Measurements from ENCODE around the gene NUFIP2.
"Not testable (repeated sequence)": the region's sequence is repeated elsewhere in the genome, so short reads cannot be mapped to it uniquely, and the experiment has no call there.

Gene NUFIP2

DNA sequence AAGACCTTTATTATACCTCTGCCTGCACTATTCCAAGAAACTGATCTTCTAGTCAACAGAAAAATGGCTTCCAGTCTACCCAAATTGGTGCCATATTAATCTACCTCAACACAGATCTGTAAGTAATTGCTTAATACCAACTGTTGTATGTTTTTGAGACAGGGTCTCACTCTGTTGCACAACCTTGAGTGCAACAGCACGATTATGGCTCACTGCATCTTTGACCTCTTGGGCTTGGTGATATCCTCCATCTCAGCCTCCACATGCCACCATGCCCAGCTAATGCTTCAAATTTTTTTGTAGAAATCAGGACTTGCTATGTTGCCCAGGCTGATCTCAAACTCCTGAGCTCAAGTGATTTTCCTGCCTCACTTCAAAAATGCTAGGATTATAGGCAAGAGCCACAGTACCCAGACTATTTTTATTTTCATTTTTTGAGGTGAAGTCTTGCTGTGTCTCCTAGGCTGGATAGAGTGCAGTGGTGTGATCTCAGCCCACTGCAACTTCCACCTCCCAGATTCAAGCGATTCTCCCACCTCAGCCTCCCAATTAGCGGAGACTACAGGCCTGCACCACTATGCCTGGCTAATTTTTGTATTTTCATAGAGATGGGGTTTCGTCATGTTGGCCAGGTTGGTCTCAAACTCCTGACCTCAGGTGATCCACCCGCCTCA is 14.4 kb downstream of the NUFIP2 start:
- FAIRE-seq: no peak

GRCh38 chr17:29278692-29279091 is 15.3 kb downstream of the NUFIP2 start:
- FAIRE-seq: no peak

- no peak for FAIRE-seq
These were observed 20.0 kb downstream of the NUFIP2 start for GRCh38 chr17:29273924-29274323.

DNA sequence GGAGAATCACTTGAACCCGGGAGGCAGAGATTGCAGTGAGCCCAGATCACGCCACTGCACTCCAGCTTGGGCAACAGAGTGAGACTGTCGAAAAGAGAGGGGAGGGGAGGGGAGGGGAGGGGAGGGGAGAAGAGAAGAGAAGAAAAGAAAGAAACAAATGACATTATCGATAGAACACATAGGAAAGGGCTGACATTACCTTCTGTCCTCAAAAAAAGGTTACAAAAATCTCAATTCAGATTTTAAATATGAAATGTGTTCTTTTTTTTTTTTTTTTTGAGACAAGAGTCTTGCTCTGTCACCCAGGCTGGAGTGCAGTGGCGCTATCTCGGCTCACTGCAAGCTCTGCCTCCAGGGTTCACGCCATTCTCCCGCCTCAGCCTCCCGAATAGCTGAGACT is 22.0 kb downstream of the NUFIP2 start:
- not testable (repeated sequence) for FAIRE-seq

GRCh38 chr17:29263916-29264315 is 30.0 kb downstream of the NUFIP2 start:
- no peak for FAIRE-seq

DNA sequence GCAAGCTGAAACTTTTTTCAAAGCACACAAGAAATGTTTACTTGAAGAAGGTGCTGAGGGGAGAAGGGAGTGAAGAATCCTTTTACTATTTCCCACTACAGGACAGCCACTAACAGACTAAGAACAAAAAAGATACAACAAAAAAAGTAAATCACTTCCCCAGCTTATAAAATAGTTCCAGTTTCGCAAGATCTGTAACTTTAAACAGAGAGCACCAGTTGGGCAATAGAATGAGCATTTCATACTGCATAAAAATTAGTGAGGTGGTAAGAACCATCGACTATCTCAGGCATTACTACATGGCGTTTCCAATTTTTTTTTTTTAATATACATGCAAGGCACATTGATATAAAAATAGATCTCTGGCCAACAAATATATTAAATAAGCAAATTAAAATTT is 36.2 kb downstream of the NUFIP2 start:
- FAIRE-seq: no peak

- no peak for FAIRE-seq
These were observed 37.0 kb downstream of the NUFIP2 start for GRCh38 chr17:29256735-29257466.

GRCh38 chr17:29255926-29256522 is 37.9 kb downstream of the NUFIP2 start:
- no peak for FAIRE-seq

- no peak for FAIRE-seq
These were observed 40.9 kb downstream of the NUFIP2 start for GRCh38 chr17:29253037-29253436.

- peak; percentile 29 for FAIRE-seq
These were observed 41.7 kb downstream of the NUFIP2 start for GRCh38 chr17:29252101-29252791.

- FAIRE-seq: no peak
These were observed 42.8 kb downstream of the NUFIP2 start for GRCh38 chr17:29251184-29251583.

DNA sequence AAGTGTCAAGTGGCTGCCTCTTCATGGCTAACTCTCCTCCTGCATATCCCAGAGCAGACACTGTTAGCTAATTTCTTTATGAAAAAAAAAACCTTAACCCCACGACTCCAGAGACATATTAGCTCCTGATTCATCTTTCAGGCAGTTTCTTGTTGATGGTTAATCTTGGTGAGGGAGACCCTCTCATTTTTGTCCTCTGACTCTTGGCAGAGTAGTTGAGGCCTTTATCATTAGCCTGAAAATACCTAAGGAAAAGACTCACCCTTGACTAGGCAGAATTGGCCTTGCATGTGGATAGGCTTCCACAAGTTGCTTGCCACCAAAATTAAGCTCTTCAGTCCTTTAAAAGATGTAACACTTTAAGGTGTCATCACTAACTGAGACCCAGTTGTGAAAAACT is 43.3 kb downstream of the NUFIP2 start:
- FAIRE-seq: no peak

GRCh38 chr17:29248845-29249244 is 45.1 kb downstream of the NUFIP2 start:
- FAIRE-seq: no peak

- FAIRE-seq: no peak
These were observed 46.7 kb downstream of the NUFIP2 start for GRCh38 chr17:29247219-29247618.

DNA sequence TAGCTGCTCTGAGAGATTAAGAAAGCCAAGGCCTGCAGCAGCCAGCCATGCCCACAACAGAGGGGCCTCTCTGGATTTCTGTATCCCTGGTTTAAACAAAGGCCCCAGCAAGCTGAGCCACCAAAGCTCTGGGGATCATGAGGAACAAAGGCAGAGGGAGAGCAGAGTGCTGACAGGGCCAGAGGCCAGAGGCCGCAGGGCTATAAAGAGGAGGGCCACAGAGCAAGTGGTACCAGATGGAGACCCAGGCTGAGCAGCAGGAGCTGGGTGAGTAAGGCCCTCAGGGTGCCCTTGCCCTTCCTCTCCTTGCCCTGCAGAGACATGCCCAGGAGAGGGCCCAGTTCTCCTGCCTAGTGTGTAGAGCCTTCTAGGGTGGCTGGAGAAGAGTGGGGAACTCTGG is 47.3 kb downstream of the NUFIP2 start, which contains the start of gene CRYBA1:
Gene CRYBA1, plus strand, starts transcription at position 232 of the 400 bp plus-strand sequence. Its CDS starts 5 bp downstream, at position 237.
- no peak for FAIRE-seq

DNA sequence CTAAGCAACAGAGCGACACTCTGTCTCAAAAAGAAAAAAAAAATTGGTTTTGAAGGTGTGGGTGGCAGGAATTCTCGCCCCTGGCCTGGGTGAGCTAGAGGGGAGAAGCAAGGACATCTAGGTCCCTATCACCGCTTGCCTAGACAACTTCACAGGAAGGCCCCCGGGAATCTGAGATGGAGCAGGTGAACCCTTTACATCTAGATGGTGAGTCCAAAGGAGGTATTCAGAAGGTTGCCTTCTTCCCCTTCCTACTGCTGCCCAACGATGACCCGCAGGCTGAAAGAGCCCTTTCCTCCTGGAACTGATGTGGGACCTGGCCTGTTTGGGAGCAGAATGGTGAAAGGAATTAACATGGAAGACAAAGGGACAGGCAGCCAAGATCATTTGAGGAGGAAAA is 48.5 kb downstream of the NUFIP2 start:
- FAIRE-seq: no peak

DNA sequence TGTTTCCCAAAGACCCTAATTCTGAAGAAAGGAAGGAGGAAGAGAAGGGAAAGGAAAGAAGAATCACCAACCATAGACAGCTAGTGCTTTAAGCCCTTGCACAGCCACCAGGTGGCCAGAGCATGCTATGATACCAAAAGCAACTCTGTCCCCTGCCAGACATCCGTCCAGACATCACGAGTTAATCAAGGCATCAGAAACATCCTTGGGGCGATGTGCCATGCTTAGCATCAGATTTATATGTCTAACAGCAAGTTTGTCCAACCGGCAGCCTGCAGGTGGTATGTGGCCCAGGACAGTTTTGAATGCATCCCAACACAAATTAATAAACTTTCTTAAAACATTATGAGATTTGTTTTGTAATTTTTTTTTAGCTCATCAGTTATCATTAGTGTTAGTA is 50.2 kb downstream of the NUFIP2 start:
- FAIRE-seq: no peak

GRCh38 chr17:29242790-29243189 is 51.2 kb downstream of the NUFIP2 start:
- FAIRE-seq: no peak

GRCh38 chr17:29242051-29242450 is 51.9 kb downstream of the NUFIP2 start:
- no peak for FAIRE-seq

DNA sequence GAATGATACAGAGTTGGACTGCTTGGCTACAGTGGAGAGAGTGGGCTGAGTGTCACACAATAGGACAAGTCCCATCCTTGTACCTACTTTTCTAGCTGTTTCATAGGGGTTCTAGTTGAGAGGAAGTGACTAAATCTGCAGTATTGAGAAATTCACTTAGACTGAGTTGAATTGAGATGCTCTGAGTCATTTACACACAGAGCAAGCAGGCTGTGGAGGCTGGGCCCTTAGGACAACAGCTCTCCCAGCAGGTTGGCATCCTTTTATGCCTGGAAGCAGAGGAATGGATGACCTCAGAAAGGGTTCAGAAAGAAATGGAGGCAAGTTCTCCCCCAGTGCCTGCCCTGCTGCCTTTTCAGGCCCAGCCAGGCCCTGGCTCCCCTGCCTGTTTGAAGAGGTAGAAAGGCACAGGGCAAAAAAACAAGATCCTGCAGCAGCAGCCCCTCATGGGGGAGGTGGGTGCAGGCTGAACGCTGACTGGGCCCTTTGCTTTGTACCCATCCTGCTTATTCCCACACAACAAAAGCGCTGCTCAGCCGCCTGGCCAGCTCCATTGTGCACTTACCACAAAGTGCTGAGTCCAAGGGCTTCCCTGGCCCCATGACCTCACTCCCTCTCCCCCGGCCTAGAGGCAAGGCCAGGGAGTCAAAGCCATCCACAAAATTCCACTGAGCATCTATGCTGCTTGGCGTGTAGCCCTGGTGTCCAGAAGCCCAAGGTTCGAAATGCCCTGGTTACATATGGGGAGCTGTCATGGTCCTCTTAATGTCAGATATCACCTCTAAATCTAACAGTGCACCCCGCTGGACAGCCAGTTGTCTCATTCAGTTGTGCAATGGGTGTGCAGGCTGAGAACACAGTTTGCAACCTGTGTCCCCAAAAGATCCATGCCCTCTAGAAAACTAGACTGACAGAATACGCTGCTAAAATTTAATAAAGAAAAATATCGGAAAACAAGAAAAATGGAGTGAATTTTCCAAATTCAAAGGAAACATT is 52.7 kb downstream of the NUFIP2 start:
- FAIRE-seq: no peak

DNA sequence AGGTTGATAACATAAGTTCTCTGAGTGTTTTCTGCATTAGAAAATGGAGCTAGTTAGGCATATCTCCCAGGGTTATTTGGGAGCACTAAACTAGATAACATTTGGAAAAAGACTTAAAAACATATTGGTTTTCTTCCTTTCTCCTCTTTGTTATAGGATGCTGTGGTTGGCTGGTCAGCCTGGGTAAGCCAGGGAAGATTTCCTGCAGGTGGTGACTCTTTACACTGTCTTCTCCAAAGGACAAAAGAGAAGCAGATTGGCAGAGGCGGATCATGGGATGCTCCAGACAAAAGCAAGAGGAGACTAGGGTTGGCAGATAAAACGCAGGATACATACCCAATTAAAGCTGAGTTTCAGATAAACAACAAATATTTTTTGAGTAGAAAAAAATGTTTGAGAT is 53.5 kb downstream of the NUFIP2 start:
- no peak for FAIRE-seq
